Small intestine (tissue), 7 donors: ENCODE data around the gene C5orf63. TPM values are rescaled to one million over a fixed set of nuclear protein-coding genes. Genes with fewer than 3 reads are reported as not detected.

ENCODE experiments used
- DNase-seq, 2 donors: peaks; one replicate each; pipeline versions ENCODE4 v3.0.0 to v3.0.0-alpha.2; 2013
- FAIRE-seq: peaks from 2 replicates; lab custom pipeline; 2012; peaks lifted over from hg19 to GRCh38; lab: Jason Lieb, UNC
- H3K27ac ChIP-seq, 3 donors: one replicate each; pipeline ENCODE4 v1.5.1; 2013; ENCODE audit warnings: low read length in 2 of 3, mild to moderate bottlenecking in 2 of 3, control low read depth in 1 of 3, inconsistent platforms in 1 of 3, low read depth in 1 of 3, moderate library complexity in 1 of 3
- H3K27me3 ChIP-seq, 3 donors: one replicate each; pipeline ENCODE4 v1.6.1; 2013; ENCODE audit warnings: low read length in 3 of 3, inconsistent platforms in 1 of 3; ENCODE audit not compliant: control insufficient read depth in 3 of 3, insufficient read depth in 3 of 3
- H3K36me3 ChIP-seq, 3 donors: one replicate each; pipeline ENCODE4 v1.6.1; 2013; ENCODE audit warnings: low read length in 3 of 3, inconsistent platforms in 1 of 3, low read depth in 1 of 3, mild to moderate bottlenecking in 1 of 3, moderate library complexity in 1 of 3; ENCODE audit not compliant: control insufficient read depth in 3 of 3, insufficient read depth in 2 of 3
- H3K4me1 ChIP-seq, 3 donors: one replicate each; pipeline ENCODE4 v1.6.1; 2013; ENCODE audit warnings: low read length in 2 of 3, inconsistent platforms in 1 of 3, low read depth in 1 of 3, mild to moderate bottlenecking in 1 of 3, moderate library complexity in 1 of 3; ENCODE audit not compliant: control insufficient read depth in 3 of 3, insufficient read depth in 2 of 3
- H3K4me3 ChIP-seq, 3 donors: one replicate each; pipeline ENCODE4 v1.5.1; 2013; ENCODE audit warnings: low read length in 3 of 3, control low read depth in 1 of 3, inconsistent platforms in 1 of 3, low read depth in 1 of 3, mild to moderate bottlenecking in 1 of 3, moderate library complexity in 1 of 3
- H3K9me3 ChIP-seq, 2 donors: one replicate each; pipeline ENCODE4 v1.6.1; 2013; ENCODE audit warnings: low read depth in 1 of 2, low read length in 1 of 2; ENCODE audit not compliant: control insufficient read depth in 2 of 2, insufficient read depth in 1 of 2
- WGBS, 3 donors: extraction: QIAGEN DNeasy Blood & Tissue Kit; methylation state at CpG; one replicate each; pipeline ENCODE4 v1.1.7; 2013; 5-methylcytosine and 5-hydroxymethylcytosine counted together
- polyA plus RNA-seq, 4 donors: library from polyadenylated mRNA; stranded (reverse) in 3 of 4; unstranded in 1 of 4; fragments of 200-250 nt in 3 of 4; fragments of 120-200 nt in 1 of 4; gene quantifications; one replicate each; pipeline versions ENCODE4 v1.2.1 to v1.2.3, GENCODE V29; 2013
- donor health status: healthy with polysubstance abuse.
- donor health status: control.
- donor health status: control.
- donor health status: Bipolar disorder and iron deficiency.
- donor health status: healthy.

C5orf63 gene
- polyA plus RNA-seq, 4 donors = 4.2 to 17.9 (median 6.4) TPM

- Histone ChIP-seq H3K4me1 (peaks cover 0 to 30% (median 0%) of the 10 kb centered on the region in 3 donors), H3K27ac (no peak overlapping the region), H3K4me3 (no peak overlapping the region), H3K9me3 (no peaks in the 10 kb centered on the region), H3K27me3 (no peaks in the 10 kb centered on the region), H3K36me3 (no peaks in the 10 kb centered on the region)
- DNase-seq (no peak), FAIRE-seq (no peak)
- WGBS, 3 donors = 81 to 86% (median 85%) methylated on average over 2 of the region's 2 CpGs
Measured at GRCh38 chr5:127085371-127085770, 12.1 kb upstream of the C5orf63 start.

GRCh38 chr5:127084656-127085055, 11.4 kb upstream of the C5orf63 start:
- no peaks in the 10 kb centered on the region for H3K36me3 ChIP-seq
- no peaks in the 10 kb centered on the region for H3K9me3 ChIP-seq
- H3K4me3 ChIP-seq = no peak overlapping the region
- 82 to 89% (median 85%) methylated on average over 3 of the region's 3 CpGs for WGBS, 3 donors
- FAIRE-seq (no peak), DNase-seq (no peak)
- H3K27me3 ChIP-seq = no peaks in the 10 kb centered on the region
- H3K27ac ChIP-seq = no peak overlapping the region
- H3K4me1 ChIP-seq = peaks cover 0 to 36% (median 0%) of the 10 kb centered on the region in 3 donors

- no peak for FAIRE-seq
- DNase-seq = no peak
- Histone ChIP-seq H3K9me3 (no peaks in the 10 kb centered on the region), H3K27ac (no peak overlapping the region), H3K27me3 (no peaks in the 10 kb centered on the region), H3K36me3 (no peaks in the 10 kb centered on the region), H3K4me3 (no peak overlapping the region), H3K4me1 (peaks cover 0 to 29% (median 0%) of the 10 kb centered on the region in 3 donors)
- 95 to 99% (median 98%) methylated on average over 2 of the region's 2 CpGs for whole genome bisulfite sequencing, 3 donors
Measured at GRCh38 chr5:127083711-127084110, 10.4 kb upstream of the C5orf63 start.

GRCh38 chr5:127079994-127080491, 6.7 kb upstream of the C5orf63 start:
- H3K36me3 ChIP-seq = no peaks in the 10 kb centered on the region
- 49 to 53% (median 52%) methylated on average over 9 of the region's 9 CpGs for WGBS, 3 donors
- no peaks in the 10 kb centered on the region for H3K27me3 ChIP-seq
- H3K4me3 ChIP-seq = no peak overlapping the region
- peak in 1 of 2 donors; percentile 61 for DNase-seq
- peaks cover 0 to 22% (median 0%) of the 10 kb centered on the region in 3 donors for H3K4me1 ChIP-seq
- no peak overlapping the region for H3K27ac ChIP-seq
- H3K9me3 ChIP-seq = no peaks in the 10 kb centered on the region
- no peak for FAIRE-seq

- Histone ChIP-seq H3K27me3 (no peaks in the 10 kb centered on the region), H3K4me1 (peaks cover 0 to 22% (median 2%) of the 10 kb centered on the region in 3 donors), H3K9me3 (no peaks in the 10 kb centered on the region), H3K36me3 (no peaks in the 10 kb centered on the region), H3K4me3 (no peak overlapping the region), H3K27ac (peak overlapping the region in 1 of 3 donors; percentile 70)
- peak in 1 of 2 donors; percentile 51 for DNase-seq
- WGBS, 3 donors = 26 to 53% (median 38%) methylated on average over 1 of the region's 1 CpG
- FAIRE-seq = no peak
Measured at GRCh38 chr5:127077366-127077765, 4.1 kb upstream of the C5orf63 start.

- 28 to 52% (median 35%) methylated on average over 4 of the region's 4 CpGs for WGBS, 3 donors
- peak overlapping the region in 1 of 3 donors; percentile 70 for H3K27ac ChIP-seq
- no peaks in the 10 kb centered on the region for H3K9me3 ChIP-seq
- FAIRE-seq = no peak
- no peaks in the 10 kb centered on the region for H3K36me3 ChIP-seq
- no peaks in the 10 kb centered on the region for H3K27me3 ChIP-seq
- peak; percentile 27 to 61 for DNase-seq
- peaks cover 0 to 22% (median 2%) of the 10 kb centered on the region in 3 donors for H3K4me1 ChIP-seq
- H3K4me3 ChIP-seq = no peak overlapping the region
Measured at GRCh38 chr5:127076315-127077129, 3.2 kb upstream of the C5orf63 start.

GRCh38 chr5:127074466-127074865, 1.2 kb upstream of the C5orf63 start:
- Histone ChIP-seq H3K4me1 (peaks cover 0 to 14% (median 2%) of the 10 kb centered on the region in 3 donors), H3K27ac (no peak overlapping the region), H3K9me3 (no peaks in the 10 kb centered on the region), H3K36me3 (no peaks in the 10 kb centered on the region), H3K4me3 (no peak overlapping the region), H3K27me3 (no peaks in the 10 kb centered on the region)
- FAIRE-seq (no peak), DNase-seq (no peak)
- WGBS, 3 donors = 82 to 88% (median 86%) methylated on average over 3 of the region's 3 CpGs

- WGBS, 3 donors = 85 to 100% (median 94%) methylated on average over 2 of the region's 2 CpGs
- DNase-seq (no peak), FAIRE-seq (no peak)
- Histone ChIP-seq H3K27ac (no peak overlapping the region), H3K36me3 (peaks cover 0 to 4% (median 2%) of the 10 kb centered on the region in 3 donors), H3K4me3 (no peak overlapping the region), H3K9me3 (no peaks in the 10 kb centered on the region), H3K27me3 (no peaks in the 10 kb centered on the region), H3K4me1 (peaks cover 0 to 2% (median 0%) of the 10 kb centered on the region in 3 donors)
Measured at GRCh38 chr5:127070243-127070642, 3.1 kb downstream of the C5orf63 start.
